DOHH2 (cell line): ENCODE measurements around the gene ETS2.

Experiments used
- H3F3A ChIP-seq: fragments of 200-600 bp; sonication (generic), shearing (Covaris generic); 2 replicates; pipeline ENCODE4 v1.6.0; 2016; ENCODE audit warnings: antibody characterized with exemption, mild to moderate bottlenecking; ENCODE audit not compliant: control insufficient read depth, insufficient read depth
- H3K27ac ChIP-seq: fragments of 200-600 bp; sonication (generic); 2 replicates; pipeline ENCODE4 v1.5.1; 2014; ENCODE audit warnings: low read depth, mild to moderate bottlenecking, low read length, moderate library complexity
- H3K27me3 ChIP-seq: fragments of 200-600 bp; sonication (generic); 2 replicates; pipeline ENCODE4 v1.6.1; 2014; ENCODE audit warnings: mild to moderate bottlenecking, low read length, mixed read lengths; ENCODE audit not compliant: control insufficient read depth
- H3K36me3 ChIP-seq: fragments of 200-600 bp; sonication (generic); 2 replicates; pipeline ENCODE4 v1.6.1; 2014; ENCODE audit warnings: mild to moderate bottlenecking, low read length, moderate library complexity, mixed read lengths; ENCODE audit not compliant: control insufficient read depth
- H3K4me1 ChIP-seq: fragments of 200-600 bp; sonication (generic); 2 replicates; pipeline ENCODE4 v1.6.1; 2014; ENCODE audit warnings: mild to moderate bottlenecking, low read length, mixed read lengths; ENCODE audit not compliant: control insufficient read depth
- H3K4me2 ChIP-seq: fragments of 200-600 bp; sonication (generic); 2 replicates; pipeline ENCODE4 v1.6.0; 2014; ENCODE audit warnings: mild to moderate bottlenecking, low read length, moderate library complexity
- H3K4me3 ChIP-seq: fragments of 200-600 bp; sonication (generic); 2 replicates; pipeline ENCODE4 v1.5.1; 2014; ENCODE audit warnings: mild to moderate bottlenecking, low read length, mixed read lengths
- H3K79me2 ChIP-seq: fragments of 200-600 bp; sonication (generic); 2 replicates; pipeline ENCODE4 v1.6.1; 2014; ENCODE audit warnings: mild to moderate bottlenecking, low read length, mixed read lengths; ENCODE audit not compliant: control insufficient read depth
- H3K9me2 ChIP-seq: fragments of 200-600 bp; sonication (generic); replicated peaks from 2 replicates; pipeline ENCODE4 v1.6.1; 2014; ENCODE audit warnings: mild to moderate bottlenecking, low read length, mixed read lengths; ENCODE audit not compliant: control insufficient read depth
- H3K9me3 ChIP-seq: fragments of 200-600 bp; sonication (generic); 2 replicates; pipeline ENCODE4 v1.6.1; 2014; ENCODE audit warnings: antibody characterized with exemption, low read length, mixed read lengths; ENCODE audit not compliant: control insufficient read depth, insufficient read depth
- H4K20me1 ChIP-seq: fragments of 200-600 bp; sonication (generic); 2 replicates; pipeline ENCODE4 v1.6.0; 2014; ENCODE audit warnings: low read depth, mild to moderate bottlenecking, antibody characterized with exemption, low read length, moderate library complexity; ENCODE audit not compliant: control insufficient read depth, insufficient read depth
- EZH2phosphoT487 ChIP-seq: fragments of 200-600 bp; sonication (generic); IDR thresholded peaks from 2 replicates; pipeline ENCODE4 v1.6.1; 2017; ENCODE audit warnings: borderline replicate concordance, mild to moderate bottlenecking, antibody characterized with exemption, low read length, moderate library complexity, mixed read lengths
- TF ChIP-seq, protein P1 (sequence below): fragments of 200-600 bp; sonication (generic); IDR thresholded peaks from one replicate; pipeline ENCODE4 v1.5.1; 2014; ENCODE audit warnings: antibody characterized with exemption, mild to moderate bottlenecking, low read depth, low read length; ENCODE audit not compliant: poor library complexity, severe bottlenecking

The ETS2 gene

GRCh38 chr21:38761531-38761930, 44.2 kb upstream of the ETS2 start:
- Histone ChIP-seq H3K27ac (no peak overlapping the region), H3K27me3 (no peaks in the 10 kb centered on the region)

GRCh38 chr21:38765056-38765455, 40.7 kb upstream of the ETS2 start:
- no peaks in the 10 kb centered on the region for H3K79me2 ChIP-seq
- no peaks in the 10 kb centered on the region for H3K27me3 ChIP-seq
- peaks cover 14% of the 10 kb centered on the region for H3F3A ChIP-seq
- peaks cover 8% of the 10 kb centered on the region; the same call in 1 of the 2 replicates for H3K9me3 ChIP-seq
- H4K20me1 ChIP-seq: no peaks in the 10 kb centered on the region
- H3K4me1 ChIP-seq: peaks cover 27% of the 10 kb centered on the region
- H3K27ac ChIP-seq: no peak overlapping the region
- no peak for TF ChIP-seq EZH2phosphoT487
- TF ChIP-seq, protein P1, sequence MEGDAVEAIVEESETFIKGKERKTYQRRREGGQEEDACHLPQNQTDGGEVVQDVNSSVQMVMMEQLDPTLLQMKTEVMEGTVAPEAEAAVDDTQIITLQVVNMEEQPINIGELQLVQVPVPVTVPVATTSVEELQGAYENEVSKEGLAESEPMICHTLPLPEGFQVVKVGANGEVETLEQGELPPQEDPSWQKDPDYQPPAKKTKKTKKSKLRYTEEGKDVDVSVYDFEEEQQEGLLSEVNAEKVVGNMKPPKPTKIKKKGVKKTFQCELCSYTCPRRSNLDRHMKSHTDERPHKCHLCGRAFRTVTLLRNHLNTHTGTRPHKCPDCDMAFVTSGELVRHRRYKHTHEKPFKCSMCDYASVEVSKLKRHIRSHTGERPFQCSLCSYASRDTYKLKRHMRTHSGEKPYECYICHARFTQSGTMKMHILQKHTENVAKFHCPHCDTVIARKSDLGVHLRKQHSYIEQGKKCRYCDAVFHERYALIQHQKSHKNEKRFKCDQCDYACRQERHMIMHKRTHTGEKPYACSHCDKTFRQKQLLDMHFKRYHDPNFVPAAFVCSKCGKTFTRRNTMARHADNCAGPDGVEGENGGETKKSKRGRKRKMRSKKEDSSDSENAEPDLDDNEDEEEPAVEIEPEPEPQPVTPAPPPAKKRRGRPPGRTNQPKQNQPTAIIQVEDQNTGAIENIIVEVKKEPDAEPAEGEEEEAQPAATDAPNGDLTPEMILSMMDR: no peak
- H3K4me3 ChIP-seq: no peak overlapping the region
- H3K4me2 ChIP-seq: no peak overlapping the region
- no peaks in the 10 kb centered on the region for H3K9me2 ChIP-seq
- H3K36me3 ChIP-seq: no peaks in the 10 kb centered on the region

More at GRCh38 chr21:38761531-38761930, 44.2 kb upstream of the ETS2 start:
- H3K4me2 ChIP-seq: no peak overlapping the region
- H3K36me3 ChIP-seq: no peaks in the 10 kb centered on the region
- no peaks in the 10 kb centered on the region for H3F3A ChIP-seq
- H3K9me2 ChIP-seq: no peaks in the 10 kb centered on the region
- H3K4me1 ChIP-seq: peaks cover 4% of the 10 kb centered on the region
- peaks cover 8% of the 10 kb centered on the region; the same call in 1 of the 2 replicates for H3K9me3 ChIP-seq
- TF ChIP-seq EZH2phosphoT487: no peak
- TF ChIP-seq, protein P1: no peak
- no peaks in the 10 kb centered on the region for H3K79me2 ChIP-seq
- no peaks in the 10 kb centered on the region for H4K20me1 ChIP-seq
- no peak overlapping the region for H3K4me3 ChIP-seq

DNA sequence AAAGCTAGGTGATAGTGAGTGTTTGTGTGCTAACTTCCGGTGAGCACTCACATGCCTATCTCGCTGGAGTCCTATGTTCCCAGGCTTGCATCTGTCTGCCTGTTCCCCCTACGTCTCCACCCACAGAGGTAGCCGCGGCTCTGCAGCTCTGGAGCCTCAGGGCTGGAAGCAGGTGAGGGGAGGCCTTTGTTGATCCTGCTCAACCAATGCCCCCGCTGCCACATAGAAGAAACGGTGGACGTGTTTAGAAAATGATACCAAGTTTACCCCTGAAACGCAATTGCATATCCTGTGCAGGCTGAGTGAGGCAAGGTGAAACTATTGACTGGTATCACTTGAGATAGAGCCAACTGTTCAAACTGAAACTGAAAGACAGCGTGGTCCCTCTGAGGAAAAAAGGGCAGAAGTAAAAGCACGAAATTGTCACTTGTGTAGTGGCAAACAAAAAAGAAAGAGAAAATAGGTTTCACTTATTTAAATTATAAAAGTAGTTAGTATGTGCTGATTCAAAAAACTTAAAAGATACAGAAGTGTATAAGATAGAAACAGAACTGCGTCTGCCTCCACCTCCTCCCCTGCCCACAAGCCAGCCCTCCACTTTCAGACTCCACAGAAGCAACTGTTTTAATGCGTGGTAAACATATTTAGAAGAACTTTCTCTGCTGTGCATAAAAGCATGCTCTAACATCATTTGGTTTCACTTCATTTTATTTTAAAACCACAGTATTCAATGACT, 38.6 kb upstream of the ETS2 start:
- H3K27me3 ChIP-seq: no peaks in the 10 kb centered on the region
- H3K4me1 ChIP-seq: peaks cover 27% of the 10 kb centered on the region
- peaks cover 8% of the 10 kb centered on the region; the same call in 1 of the 2 replicates for H3K9me3 ChIP-seq
- peak overlapping the region; percentile 81 for H3K4me2 ChIP-seq
- H3K27ac ChIP-seq: peak overlapping the region; percentile 50
- no peaks in the 10 kb centered on the region for H3K9me2 ChIP-seq
- no peaks in the 10 kb centered on the region for H3K79me2 ChIP-seq
- H3K36me3 ChIP-seq: no peaks in the 10 kb centered on the region
- no peaks in the 10 kb centered on the region for H4K20me1 ChIP-seq
- peak overlapping the region; percentile 66 for H3K4me3 ChIP-seq
- H3F3A ChIP-seq: peaks cover 14% of the 10 kb centered on the region
- TF ChIP-seq EZH2phosphoT487: no peak
- TF ChIP-seq, protein P1: no peak
